Trophoblast cell (in vitro differentiated cells and primary cell): ENCODE data around the gene ESRP2.
A peak's percentile ranks its signal among the peaks of the same experiment; 100 is the strongest.

ENCODE experiments used
- DNase-seq, 2 donors: peaks; one replicate each; pipeline ENCODE4 v3.0.0-alpha.2; 2016
- H2AFZ ChIP-seq: 2 replicates; pipeline ENCODE4 v1.6.1; 2013; ENCODE audit warnings: low read length, moderate library complexity, mild to moderate bottlenecking; ENCODE audit not compliant: insufficient read depth, poor library complexity
- H2AK5ac ChIP-seq: 2 replicates; pipeline ENCODE4 v1.6.1; 2013; ENCODE audit warnings: mild to moderate bottlenecking, low read length
- H2BK120ac ChIP-seq: 2 replicates; pipeline ENCODE4 v1.6.1; 2013; ENCODE audit warnings: low read length, mild to moderate bottlenecking, moderate library complexity; ENCODE audit not compliant: insufficient read depth, poor library complexity
- H2BK12ac ChIP-seq: 2 replicates; pipeline ENCODE4 v1.6.1; 2013; ENCODE audit warnings: mild to moderate bottlenecking, low read length, moderate library complexity
- H2BK5ac ChIP-seq: 2 replicates; pipeline ENCODE4 v1.6.1; 2013; ENCODE audit warnings: low read length, low read depth, moderate library complexity, mild to moderate bottlenecking; ENCODE audit not compliant: poor library complexity
- H3K14ac ChIP-seq: 2 replicates; pipeline ENCODE4 v1.6.1; 2013; ENCODE audit warnings: mild to moderate bottlenecking, low read length
- H3K18ac ChIP-seq: 2 replicates; pipeline ENCODE4 v1.6.1; 2013; ENCODE audit warnings: mild to moderate bottlenecking, low read length
- H3K23ac ChIP-seq: 2 replicates; pipeline ENCODE4 v1.6.1; 2013; ENCODE audit warnings: low read length
- H3K27ac ChIP-seq: 2 replicates; pipeline ENCODE4 v1.5.1; 2013; ENCODE audit warnings: low read depth, mild to moderate bottlenecking, inconsistent platforms, low read length, moderate library complexity
- H3K27me3 ChIP-seq: 2 replicates; pipeline ENCODE4 v1.6.1; 2013; ENCODE audit warnings: inconsistent platforms, mild to moderate bottlenecking, low read length, moderate library complexity; ENCODE audit not compliant: insufficient read depth
- H3K36me3 ChIP-seq, 2 experiments: 1 replicate in 1 of 2; 2 replicates in 1 of 2; pipeline ENCODE4 v1.6.1; 2013; ENCODE audit warnings: low read length in 2 of 2, mild to moderate bottlenecking in 2 of 2, moderate library complexity in 1 of 2; ENCODE audit not compliant: insufficient read depth in 2 of 2, control insufficient read depth in 1 of 2
- H3K4ac ChIP-seq: 2 replicates; pipeline ENCODE4 v1.6.1; 2013; ENCODE audit warnings: low read depth, mild to moderate bottlenecking, low read length, moderate library complexity
- H3K4me1 ChIP-seq, 2 experiments: 1 replicate in 1 of 2; 2 replicates in 1 of 2; pipeline ENCODE4 v1.6.1; 2013; ENCODE audit warnings: low read length in 2 of 2, mild to moderate bottlenecking in 2 of 2, moderate library complexity in 1 of 2; ENCODE audit not compliant: insufficient read depth in 2 of 2, control insufficient read depth in 1 of 2
- H3K4me2 ChIP-seq: 2 replicates; pipeline ENCODE4 v1.6.1; 2013; ENCODE audit warnings: inconsistent platforms, mild to moderate bottlenecking, low read length, moderate library complexity
- H3K4me3 ChIP-seq: 2 replicates; pipeline ENCODE4 v1.5.1; 2013; ENCODE audit warnings: mild to moderate bottlenecking, low read depth, low read length, inconsistent platforms
- H3K79me1 ChIP-seq: one replicate; pipeline ENCODE4 v1.6.1; 2013; ENCODE audit warnings: low read length
- H3K79me2 ChIP-seq: 2 replicates; pipeline ENCODE4 v1.6.1; 2013; ENCODE audit warnings: low read length, mild to moderate bottlenecking; ENCODE audit not compliant: control insufficient read depth, insufficient read depth, poor library complexity
- H3K9ac ChIP-seq: 2 replicates; pipeline ENCODE4 v1.6.1; 2013; ENCODE audit warnings: mild to moderate bottlenecking, low read length
- H3K9me3 ChIP-seq: 2 replicates; pipeline ENCODE4 v1.6.1; 2013; ENCODE audit warnings: low read depth, mild to moderate bottlenecking, control low read depth, inconsistent platforms, low read length; ENCODE audit not compliant: insufficient read depth
- H4K12ac ChIP-seq: 2 replicates; pipeline ENCODE4 v1.6.1; 2013; ENCODE audit warnings: low read depth, mild to moderate bottlenecking, low read length, moderate library complexity
- H4K8ac ChIP-seq: 2 replicates; pipeline ENCODE4 v1.6.1; 2013; ENCODE audit warnings: low read depth, mild to moderate bottlenecking, low read length, moderate library complexity
- H4K91ac ChIP-seq: one replicate; pipeline ENCODE4 v1.6.1; 2013; ENCODE audit warnings: low read depth, mild to moderate bottlenecking, low read length, moderate library complexity
- WGBS: extraction: QIAGEN DNeasy Blood & Tissue Kit; methylation state at CpG from one replicate; pipeline ENCODE4 v1.1.7; 2013; ENCODE audit warnings: missing lambda C conversion rate; ENCODE audit not compliant: insufficient read length, insufficient coverage; ENCODE audit errors: extremely low coverage; 5-methylcytosine and 5-hydroxymethylcytosine counted together

The ESRP2 gene

DNA sequence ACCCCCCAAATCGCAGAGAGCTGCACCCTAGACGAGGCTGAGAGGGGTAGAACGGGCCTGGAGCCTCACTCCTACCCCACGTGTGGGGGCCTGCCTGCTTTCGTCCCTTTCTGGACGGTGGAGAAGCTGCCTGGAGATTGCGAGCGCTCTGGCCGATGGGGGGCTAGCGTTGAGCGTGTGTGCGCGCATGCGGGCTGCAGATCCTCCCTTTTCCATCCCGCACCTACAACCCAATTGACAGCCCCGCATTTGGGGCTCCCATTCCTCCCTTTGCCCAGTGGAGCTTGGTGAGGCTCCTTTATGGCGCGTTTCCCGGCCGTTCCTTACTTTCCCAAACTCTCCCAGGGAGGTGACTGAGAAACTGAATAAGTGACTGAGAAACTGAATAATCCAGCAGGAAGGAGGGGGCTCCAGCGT is 907 bp upstream of the ESRP2 start:
- Histone ChIP-seq H3K79me1 (peaks cover 29% of the 10 kb centered on the region), H3K4me1 (peaks cover 31 to 34% of the 10 kb centered on the region in 2 experiments), H3K4me2 (peak overlapping the region; percentile 98), H3K9ac (peak overlapping the region; percentile 90), H4K12ac (peak overlapping the region; percentile 60), H4K8ac (peak overlapping the region; percentile 76), H3K23ac (no peak overlapping the region), H3K36me3 (peaks cover 9 to 11% of the 10 kb centered on the region in 2 experiments), H3K9me3 (no peaks in the 10 kb centered on the region), H4K91ac (peak overlapping the region; percentile 52), H2BK120ac (peak overlapping the region; percentile 62), H3K79me2 (peaks cover 20% of the 10 kb centered on the region), H3K27me3 (no peaks in the 10 kb centered on the region), H2BK12ac (peak overlapping the region; percentile 0), H3K27ac (peak overlapping the region; percentile 91), H3K4ac (peak overlapping the region; percentile 44), H2AK5ac (peak overlapping the region; percentile 62), H3K18ac (peak overlapping the region; percentile 83), H2AFZ (peak overlapping the region; percentile 65), H3K14ac (peak overlapping the region; percentile 93), H3K4me3 (peak overlapping the region; percentile 80), H2BK5ac (peak overlapping the region; percentile 73)
- no CpG with 5 or more reads among the region's 21 CpGs for WGBS
- no peak for DNase-seq

DNA sequence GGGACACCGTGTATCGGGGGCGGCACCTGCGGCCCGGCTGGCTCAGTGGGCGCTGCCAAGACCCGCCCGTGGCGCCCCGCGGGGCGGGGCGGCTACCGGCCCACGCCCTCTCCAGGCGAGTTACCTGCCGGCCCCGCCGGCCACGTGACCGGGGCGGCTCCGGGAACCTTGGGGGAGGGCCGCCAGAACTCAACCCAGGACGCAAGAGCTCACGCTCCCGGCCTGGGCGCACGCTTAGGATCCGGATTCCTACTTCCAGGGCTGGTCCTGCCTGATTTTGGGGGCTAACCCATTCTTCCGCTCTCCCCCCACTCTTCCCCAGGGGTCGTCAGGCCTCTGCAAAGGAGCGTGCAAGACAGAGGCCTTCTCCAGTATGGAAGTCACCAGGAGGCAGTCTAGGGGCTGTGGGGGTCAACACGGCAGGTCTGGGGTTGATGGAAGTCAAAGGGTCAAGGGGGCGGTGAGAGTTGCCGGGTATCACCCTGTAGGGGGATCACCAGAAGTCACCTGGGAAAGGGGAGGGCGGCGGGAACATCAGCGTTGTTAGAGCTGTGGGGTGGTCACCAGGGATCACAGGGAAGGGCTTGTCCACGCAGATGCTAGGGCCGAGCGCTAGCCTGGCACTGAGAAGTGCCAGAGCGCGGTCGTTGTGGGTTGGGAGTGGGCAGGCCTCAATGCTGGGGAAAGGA is 354 bp upstream of the ESRP2 start:
- peak overlapping the region; percentile 93 for H3K14ac ChIP-seq
- peak overlapping the region; percentile 60 for H4K12ac ChIP-seq
- peak overlapping the region; percentile 80 for H3K4me3 ChIP-seq
- peak overlapping the region; percentile 76 for H4K8ac ChIP-seq
- H3K27ac ChIP-seq = peak overlapping the region; percentile 91
- peaks cover 15 to 16% of the 10 kb centered on the region in 2 experiments for H3K36me3 ChIP-seq
- H3K9ac ChIP-seq = peak overlapping the region; percentile 90
- peak overlapping the region; percentile 98 for H3K4me2 ChIP-seq
- peak overlapping the region; percentile 62 for H2BK120ac ChIP-seq
- H3K23ac ChIP-seq = no peak overlapping the region
- no peaks in the 10 kb centered on the region for H3K27me3 ChIP-seq
- H4K91ac ChIP-seq = peak overlapping the region; percentile 52
- no peaks in the 10 kb centered on the region for H3K9me3 ChIP-seq
- H3K18ac ChIP-seq = peak overlapping the region; percentile 83
- H3K4ac ChIP-seq = peak overlapping the region; percentile 44
- H3K79me1 ChIP-seq = peaks cover 29% of the 10 kb centered on the region
- WGBS = no CpG with 5 or more reads among the region's 45 CpGs
- peaks cover 31 to 34% of the 10 kb centered on the region in 2 experiments for H3K4me1 ChIP-seq
- peak overlapping the region; percentile 65 for H2AFZ ChIP-seq
- H2BK12ac ChIP-seq = peak overlapping the region; percentile 9
- H2BK5ac ChIP-seq = peak overlapping the region; percentile 73
- peak; percentile 69 to 72 for DNase-seq
- peaks cover 20% of the 10 kb centered on the region for H3K79me2 ChIP-seq
- peak overlapping the region; percentile 62 for H2AK5ac ChIP-seq

- H3K9me3 ChIP-seq = no peaks in the 10 kb centered on the region
- H3K79me1 ChIP-seq = peaks cover 29% of the 10 kb centered on the region
- peak overlapping the region; percentile 80 for H3K4me3 ChIP-seq
- H2BK12ac ChIP-seq = no peak overlapping the region
- no peak overlapping the region for H2AK5ac ChIP-seq
- peak overlapping the region; percentile 44 for H3K9ac ChIP-seq
- peak overlapping the region; percentile 98 for H3K4me2 ChIP-seq
- peak overlapping the region; percentile 5 for H3K4ac ChIP-seq
- no peaks in the 10 kb centered on the region for H3K27me3 ChIP-seq
- peak overlapping the region; percentile 5 for H4K8ac ChIP-seq
- peaks cover 31 to 34% of the 10 kb centered on the region in 2 experiments for H3K4me1 ChIP-seq
- peak overlapping the region; percentile 65 for H2AFZ ChIP-seq
- peak overlapping the region; percentile 34 for H2BK5ac ChIP-seq
- H4K12ac ChIP-seq = no peak overlapping the region
- peaks cover 24 to 26% of the 10 kb centered on the region in 2 experiments for H3K36me3 ChIP-seq
- peak overlapping the region; percentile 10 for H4K91ac ChIP-seq
- H3K18ac ChIP-seq = peak overlapping the region; percentile 23
- H3K27ac ChIP-seq = peak overlapping the region; percentile 79
- no CpG with 5 or more reads among the region's 73 CpGs for WGBS
- H3K23ac ChIP-seq = no peak overlapping the region
- H2BK120ac ChIP-seq = peak overlapping the region; percentile 3
- peak; percentile 86 to 88 for DNase-seq
- peak overlapping the region; percentile 20 for H3K14ac ChIP-seq
- H3K79me2 ChIP-seq = peaks cover 20% of the 10 kb centered on the region
Measured at GRCh38 chr16:68235108-68235886, 630 bp downstream of the ESRP2 start.

- peak overlapping the region; percentile 79 for H3K27ac ChIP-seq
- no peak overlapping the region for H4K8ac ChIP-seq
- H3K23ac ChIP-seq = no peak overlapping the region
- H3K4me3 ChIP-seq = peak overlapping the region; percentile 80
- peak overlapping the region; percentile 7 for H2AFZ ChIP-seq
- no peaks in the 10 kb centered on the region for H3K27me3 ChIP-seq
- H3K79me2 ChIP-seq = peaks cover 20% of the 10 kb centered on the region
- no peak overlapping the region for H3K14ac ChIP-seq
- H4K12ac ChIP-seq = no peak overlapping the region
- H3K79me1 ChIP-seq = peaks cover 25% of the 10 kb centered on the region
- H3K4me1 ChIP-seq = peaks cover 26 to 30% of the 10 kb centered on the region in 2 experiments
- H2BK12ac ChIP-seq = no peak overlapping the region
- H3K18ac ChIP-seq = peak overlapping the region; percentile 24
- H3K4ac ChIP-seq = peak overlapping the region; percentile 5
- H2AK5ac ChIP-seq = no peak overlapping the region
- no CpG with 5 or more reads among the region's 13 CpGs for WGBS
- H3K9me3 ChIP-seq = no peaks in the 10 kb centered on the region
- H2BK120ac ChIP-seq = no peak overlapping the region
- H3K36me3 ChIP-seq = peaks cover 33 to 35% of the 10 kb centered on the region in 2 experiments
- H3K9ac ChIP-seq = no peak overlapping the region
- H4K91ac ChIP-seq = no peak overlapping the region
- peak overlapping the region; percentile 98 for H3K4me2 ChIP-seq
- DNase-seq = peak; percentile 80 to 88
- no peak overlapping the region for H2BK5ac ChIP-seq
Measured at GRCh38 chr16:68234188-68235107, 1.5 kb downstream of the ESRP2 start.
